ENCODE data around the gene USP43.

The USP43 gene

DNA sequence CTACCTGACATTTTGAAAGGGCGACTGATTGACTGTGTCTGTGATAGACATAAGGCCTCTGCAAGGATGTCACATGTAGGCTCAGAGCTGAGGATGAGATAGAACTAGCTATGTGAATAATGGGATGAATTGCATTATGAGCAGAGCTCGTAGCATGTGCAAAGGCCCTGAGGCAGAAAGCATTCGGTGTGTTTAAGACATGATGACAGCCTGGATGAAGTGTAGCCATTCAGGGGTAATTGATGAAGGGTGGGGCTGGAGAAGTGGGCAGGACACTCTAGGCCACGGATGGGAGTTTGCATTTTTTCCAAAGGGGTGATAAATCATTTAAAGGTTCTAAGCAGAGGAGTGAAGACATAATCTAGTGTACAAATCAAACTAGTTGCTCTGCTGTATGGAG is 62.6 kb downstream of the USP43 start:
- in situ Hi-C loops (cut with MboI; ENCODE audit: low sequenced_read_pairs) = no loop called here

DNA sequence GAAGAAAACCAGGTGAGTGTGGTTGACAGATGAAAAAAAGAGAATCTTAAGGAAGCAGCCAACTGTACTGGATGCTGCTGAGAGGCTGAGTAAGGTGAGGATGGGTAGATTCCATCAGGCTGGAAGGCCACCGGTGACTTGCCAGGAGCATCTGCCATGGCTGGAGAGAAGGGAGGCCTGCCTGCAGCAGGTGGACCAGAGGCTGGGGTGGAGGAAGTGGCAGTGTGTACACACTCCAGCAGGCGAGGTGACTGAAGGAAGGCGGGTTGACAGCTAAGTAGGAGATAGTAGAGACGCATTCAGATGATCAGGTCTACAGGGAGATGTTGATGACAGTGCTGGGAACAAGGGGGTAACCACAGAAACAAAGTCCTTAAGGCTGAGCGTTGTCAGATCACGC is 69.5 kb downstream of the USP43 start:
- in situ Hi-C loops (cut with MboI; ENCODE audit: low sequenced_read_pairs) = no loop called here

DNA sequence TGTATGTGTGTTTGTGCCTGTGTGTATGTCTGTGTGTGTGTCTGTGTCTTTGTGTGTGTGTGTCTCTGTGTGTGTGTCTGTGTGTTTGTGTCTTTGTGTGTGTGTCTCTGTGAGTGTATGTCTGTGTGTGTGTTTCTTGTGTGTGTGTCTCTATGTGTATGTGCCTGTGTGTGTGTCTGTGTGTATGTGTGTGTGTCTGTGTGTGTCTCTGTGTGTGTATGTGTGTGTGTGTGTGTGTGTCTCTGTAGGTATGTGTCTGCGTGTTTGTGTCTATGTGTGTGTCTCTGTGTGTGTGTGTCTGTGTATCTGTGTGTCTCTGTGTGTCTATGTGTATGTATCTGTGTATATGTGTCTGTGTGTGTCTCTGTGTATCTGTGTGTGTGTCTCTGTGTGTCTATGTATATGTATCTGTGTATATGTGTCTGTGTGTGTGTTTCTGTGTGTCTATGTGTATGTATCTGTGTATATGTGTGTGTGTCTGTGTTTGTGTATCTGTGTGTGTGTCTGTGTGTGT is 70.2 kb downstream of the USP43 start:
- in situ Hi-C loops (cut with MboI; ENCODE audit: low sequenced_read_pairs) = no loop called here

DNA sequence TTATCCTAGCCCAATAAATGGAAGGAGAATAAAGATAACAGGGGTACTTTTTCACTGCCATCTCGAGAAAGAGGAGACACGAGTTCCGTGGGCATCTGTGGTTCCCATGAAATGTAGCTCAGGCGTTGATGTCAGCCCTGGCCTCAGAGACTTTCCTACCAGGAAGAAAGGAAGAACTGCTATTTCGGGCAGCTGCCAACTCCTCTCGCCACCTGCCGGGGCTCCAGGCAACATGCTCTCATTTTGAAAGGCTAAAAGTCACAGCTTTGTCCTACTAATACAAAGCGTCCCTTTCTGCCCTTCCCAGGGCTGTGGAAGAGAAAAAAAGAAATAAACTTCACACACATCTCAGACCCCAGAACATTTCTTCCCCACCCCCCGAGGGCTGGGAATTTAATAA is 80.3 kb downstream of the USP43 start:
- in situ Hi-C loops (cut with MboI; ENCODE audit: low sequenced_read_pairs) = no loop called here

DNA sequence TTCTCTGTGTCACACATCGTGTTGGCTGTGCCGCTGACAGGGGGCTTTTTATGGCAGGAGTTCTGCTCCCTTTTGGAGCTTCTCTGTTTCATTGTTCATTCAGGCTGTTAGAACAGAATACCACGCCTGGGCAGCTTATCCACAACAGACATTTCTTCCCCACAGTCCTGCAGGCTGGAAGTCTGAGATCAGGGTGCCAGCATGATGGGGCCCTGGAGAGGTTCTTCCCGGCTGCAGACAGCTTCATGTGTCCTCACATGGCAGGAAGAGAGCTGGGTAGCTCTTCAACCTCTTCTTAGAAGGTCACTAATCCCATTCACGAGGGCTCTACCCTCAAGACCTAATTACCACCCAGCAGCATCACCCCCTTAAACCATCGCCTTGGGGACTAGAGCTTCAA is 81.0 kb downstream of the USP43 start:
- in situ Hi-C loops (cut with MboI; ENCODE audit: low sequenced_read_pairs) = no loop called here

DNA sequence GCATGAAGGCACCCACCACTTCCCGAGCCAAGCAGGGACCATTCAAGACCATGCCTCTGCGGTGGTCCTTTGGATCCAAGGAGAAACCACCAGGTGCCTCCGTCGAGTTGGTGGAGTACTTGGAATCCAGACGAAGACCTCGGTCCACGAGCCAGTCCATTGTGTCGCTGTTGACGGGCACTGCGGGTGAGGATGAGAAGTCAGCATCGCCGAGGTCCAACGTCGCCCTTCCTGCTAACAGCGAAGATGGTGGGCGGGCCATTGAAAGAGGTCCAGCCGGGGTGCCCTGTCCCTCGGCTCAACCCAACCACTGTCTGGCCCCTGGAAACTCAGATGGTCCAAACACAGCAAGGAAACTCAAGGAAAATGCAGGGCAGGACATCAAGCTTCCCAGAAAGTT is 82.7 kb downstream of the USP43 start:
- in situ Hi-C loops (cut with MboI; ENCODE audit: low sequenced_read_pairs) = no loop called here

DNA sequence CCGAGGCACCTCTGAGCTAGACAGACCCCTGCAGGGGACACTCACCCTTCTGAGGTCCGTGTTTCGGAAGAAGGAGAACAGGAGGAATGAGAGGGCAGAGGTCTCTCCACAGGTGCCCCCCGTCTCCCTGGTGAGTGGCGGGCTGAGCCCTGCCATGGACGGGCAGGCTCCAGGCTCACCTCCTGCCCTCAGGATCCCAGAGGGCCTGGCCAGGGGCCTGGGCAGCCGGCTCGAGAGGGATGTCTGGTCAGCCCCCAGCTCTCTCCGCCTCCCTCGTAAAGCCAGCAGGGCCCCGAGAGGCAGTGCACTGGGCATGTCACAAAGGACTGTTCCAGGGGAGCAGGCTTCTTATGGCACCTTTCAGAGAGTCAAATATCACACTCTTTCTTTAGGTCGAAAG is 83.2 kb downstream of the USP43 start:
- in situ Hi-C loops (cut with MboI; ENCODE audit: low sequenced_read_pairs) = no loop called here

DNA sequence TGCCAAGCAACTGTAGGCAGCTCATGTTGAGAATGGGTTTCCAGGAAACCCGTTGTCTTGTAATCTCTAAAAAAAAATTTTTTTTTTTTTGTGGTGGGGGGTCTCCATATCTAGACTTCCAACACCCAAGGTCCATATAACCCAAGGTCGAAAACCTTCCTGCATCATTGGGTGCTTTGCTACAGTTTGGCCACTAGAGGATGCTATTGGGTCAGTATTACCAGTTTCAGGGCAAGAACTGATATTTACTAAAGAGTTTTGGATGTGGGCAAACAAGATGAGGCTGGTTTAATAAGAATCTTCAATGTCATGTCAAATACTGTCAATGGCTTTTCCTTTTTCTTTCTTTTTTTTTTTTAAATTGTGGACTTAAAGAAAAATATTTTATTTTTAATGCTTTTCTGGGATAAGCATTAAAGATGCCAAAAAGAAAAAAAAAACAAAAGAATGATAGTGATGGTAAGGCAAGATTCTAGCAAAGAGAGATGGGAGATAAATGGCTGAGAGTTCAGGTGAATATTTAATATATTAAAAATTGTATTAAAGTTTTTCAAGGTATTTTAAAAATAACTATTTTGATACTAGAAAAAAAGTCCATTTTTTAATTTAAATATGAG is 83.8 kb downstream of the USP43 start:
- in situ Hi-C loops (cut with MboI; ENCODE audit: low sequenced_read_pairs) = no loop called here

DNA sequence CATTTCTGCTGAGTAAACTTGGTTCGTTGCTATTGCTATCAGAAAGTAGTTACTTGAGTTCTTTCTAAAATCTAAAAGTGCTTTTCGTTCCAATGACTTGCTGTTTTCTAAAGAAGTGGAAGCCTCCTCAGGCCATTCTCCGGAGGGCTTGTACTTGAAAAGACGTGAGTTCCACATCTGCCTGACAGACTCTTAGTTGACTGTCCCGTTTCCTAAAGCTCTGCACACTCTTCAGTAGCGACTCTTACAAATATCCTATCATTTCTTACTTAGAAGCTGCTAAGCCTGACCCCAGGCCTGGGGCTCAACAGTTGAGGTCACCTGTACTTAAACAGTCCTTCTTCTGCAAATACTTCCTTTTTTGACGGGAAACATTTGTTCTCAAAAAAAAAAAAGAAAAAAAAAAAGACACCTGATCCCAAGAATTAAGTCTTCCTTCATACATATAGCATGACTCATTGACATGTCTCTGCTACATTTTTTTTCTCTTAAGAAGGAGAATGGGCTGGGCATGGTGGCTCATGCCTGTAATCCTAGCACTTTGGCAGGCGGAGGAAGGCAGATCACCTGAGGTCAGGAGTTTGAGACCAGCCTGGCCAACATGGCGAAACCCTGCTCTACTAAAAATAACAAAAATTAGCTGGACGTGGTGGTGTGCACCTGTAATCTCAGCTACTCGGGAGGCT is 84.6 kb downstream of the USP43 start:
- in situ Hi-C loops (cut with MboI; ENCODE audit: low sequenced_read_pairs) = no loop called here

DNA sequence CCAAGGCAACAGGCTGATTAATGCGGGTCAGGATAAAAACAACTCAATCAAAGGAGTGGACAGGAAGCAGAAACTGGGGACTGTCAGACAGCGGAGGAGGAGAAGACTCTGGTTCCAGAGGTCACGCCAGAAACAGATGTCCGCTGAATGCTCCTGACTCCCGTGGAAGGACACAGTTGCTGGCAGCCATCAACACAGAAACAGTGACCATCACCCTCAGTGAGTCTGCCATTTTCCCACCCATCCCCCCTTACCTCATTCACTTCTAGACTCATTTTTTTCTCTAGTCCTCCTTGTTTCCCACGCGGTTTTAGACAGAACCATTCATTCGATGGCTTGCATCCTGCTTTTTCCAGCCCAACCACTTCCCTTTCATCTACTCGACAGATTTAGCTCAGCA is 105.2 kb downstream of the USP43 start:
- in situ Hi-C loops (cut with MboI; ENCODE audit: low sequenced_read_pairs) = no loop called here

DNA sequence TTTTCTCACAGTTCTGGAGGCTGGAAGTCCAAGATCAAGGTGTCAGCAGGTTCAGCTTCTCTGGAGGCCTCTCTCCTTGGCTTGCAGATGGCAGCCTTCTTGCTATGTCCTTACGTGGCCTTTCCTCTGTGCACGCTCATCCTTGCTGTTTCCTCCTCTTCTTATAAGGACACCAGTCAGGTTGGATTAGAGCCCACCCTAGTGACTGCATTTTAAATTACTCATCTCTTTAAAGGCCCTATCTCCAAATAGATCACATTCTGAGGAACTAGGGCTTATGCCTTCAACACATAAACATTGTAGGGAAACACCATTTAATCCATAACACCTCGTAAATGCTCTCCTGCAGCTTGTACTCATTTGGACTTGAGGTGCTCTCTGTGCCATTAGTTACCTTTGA is 109.8 kb downstream of the USP43 start:
- in situ Hi-C loops (cut with MboI; ENCODE audit: low sequenced_read_pairs) = no loop called here

DNA sequence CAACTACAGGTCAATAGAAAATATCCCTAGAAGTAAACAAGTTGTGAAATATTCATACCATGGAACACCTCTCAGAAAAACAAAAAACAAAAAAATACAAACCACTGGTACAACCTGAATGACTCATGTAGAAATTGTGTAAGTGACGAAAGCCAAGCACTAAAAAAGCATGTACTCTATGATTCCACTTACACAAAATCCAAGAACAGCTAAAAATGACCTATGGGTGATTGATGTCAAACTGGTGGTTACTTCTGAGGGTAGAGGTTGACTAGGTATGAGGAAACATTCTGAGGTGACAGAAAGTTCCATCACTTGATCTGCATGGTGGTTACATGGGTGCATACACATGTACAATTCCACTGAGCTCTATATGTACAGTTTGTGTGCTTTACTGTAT is 114.9 kb downstream of the USP43 start:
- in situ Hi-C loops (cut with MboI; ENCODE audit: low sequenced_read_pairs) = no loop called here

DNA sequence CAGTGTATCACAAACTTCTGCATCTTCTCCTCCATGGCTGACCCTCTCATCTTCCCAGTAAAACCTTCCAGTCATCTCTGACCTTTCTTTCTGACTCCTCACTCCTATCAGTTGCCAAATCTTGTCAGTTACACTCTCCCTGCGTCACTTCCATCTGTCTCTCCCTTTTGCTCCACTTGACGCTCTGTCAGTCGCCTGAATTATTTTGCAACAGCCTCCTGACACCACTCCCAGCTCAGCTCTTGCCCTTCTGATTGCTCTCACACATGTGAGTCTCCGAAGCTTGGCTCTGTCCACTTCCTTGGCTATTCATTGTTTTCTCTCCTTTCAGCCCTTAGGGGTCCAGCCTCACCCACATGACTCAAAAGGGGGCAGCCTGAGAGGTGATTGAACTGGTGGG is 118.3 kb downstream of the USP43 start:
- in situ Hi-C loops (cut with MboI; ENCODE audit: low sequenced_read_pairs) = no loop called here

DNA sequence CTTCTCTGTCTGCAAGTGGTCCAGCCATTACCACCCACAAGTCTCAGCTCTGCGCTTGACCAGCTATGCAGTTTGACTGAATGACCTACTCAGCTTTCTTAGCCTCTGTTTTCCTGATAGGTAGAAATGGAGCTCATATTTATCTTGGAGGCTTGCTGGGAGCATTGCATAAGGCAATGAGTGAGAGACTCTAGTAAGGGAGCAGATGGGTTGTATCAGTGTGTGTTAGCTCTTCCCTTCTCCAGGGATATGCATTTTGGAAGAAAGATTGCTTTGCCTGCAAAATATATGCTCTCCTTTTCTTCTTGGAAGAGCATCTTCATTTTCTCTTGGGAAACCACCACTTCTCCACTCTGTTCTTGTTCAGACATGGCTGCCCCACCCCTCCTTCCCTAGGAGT is 120.0 kb downstream of the USP43 start:
- in situ Hi-C loops (cut with MboI; ENCODE audit: low sequenced_read_pairs) = no loop called here

DNA sequence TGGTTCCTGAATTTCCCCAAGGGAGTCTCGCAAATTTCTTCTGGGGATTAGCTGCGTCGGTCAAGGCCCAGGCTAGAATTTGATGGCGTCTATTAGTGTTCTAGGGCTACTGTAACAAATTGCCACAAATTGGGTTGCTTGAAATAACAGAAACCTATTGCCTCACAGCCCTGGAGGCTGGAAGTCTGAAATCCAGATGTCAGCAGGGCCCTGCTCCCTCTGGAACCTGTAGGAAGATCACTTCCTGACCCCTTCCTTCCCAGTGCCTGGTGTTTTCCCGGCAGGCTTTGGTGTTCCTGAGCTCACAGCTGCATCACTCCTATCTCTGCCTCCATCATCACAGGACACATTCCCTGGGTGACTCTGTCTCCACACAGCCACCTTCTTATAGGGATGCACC is 121.7 kb downstream of the USP43 start:
- in situ Hi-C loops (cut with MboI; ENCODE audit: low sequenced_read_pairs) = no loop called here

DNA sequence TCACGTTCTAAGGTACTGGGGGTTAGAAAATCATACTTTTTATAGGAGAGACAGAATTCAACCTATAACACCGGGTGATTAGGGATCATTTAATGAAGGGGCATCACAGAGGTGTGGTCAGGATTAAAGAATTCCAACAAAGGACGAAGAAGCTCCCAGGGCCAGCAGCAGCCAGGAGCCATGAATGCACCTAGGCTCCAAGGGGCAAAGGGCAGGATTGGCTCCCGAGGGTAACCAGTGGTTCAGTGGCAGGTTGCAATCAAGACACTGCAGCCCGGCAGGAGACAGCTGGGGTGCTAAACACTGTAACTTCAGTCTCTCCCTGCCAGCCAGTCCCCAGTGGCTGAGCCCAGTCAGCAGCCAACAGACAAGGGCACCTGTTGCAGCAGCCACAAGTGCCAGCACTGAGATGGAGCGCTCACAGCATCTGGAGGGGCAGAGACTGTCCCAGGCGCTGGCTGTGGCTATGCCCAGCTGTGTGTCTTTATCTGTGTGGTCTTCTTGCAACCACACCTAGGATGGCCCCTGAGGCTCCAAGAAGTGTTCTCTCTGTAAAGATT is 122.2 kb downstream of the USP43 start:
- in situ Hi-C loops (cut with MboI; ENCODE audit: low sequenced_read_pairs) = no loop called here

DNA sequence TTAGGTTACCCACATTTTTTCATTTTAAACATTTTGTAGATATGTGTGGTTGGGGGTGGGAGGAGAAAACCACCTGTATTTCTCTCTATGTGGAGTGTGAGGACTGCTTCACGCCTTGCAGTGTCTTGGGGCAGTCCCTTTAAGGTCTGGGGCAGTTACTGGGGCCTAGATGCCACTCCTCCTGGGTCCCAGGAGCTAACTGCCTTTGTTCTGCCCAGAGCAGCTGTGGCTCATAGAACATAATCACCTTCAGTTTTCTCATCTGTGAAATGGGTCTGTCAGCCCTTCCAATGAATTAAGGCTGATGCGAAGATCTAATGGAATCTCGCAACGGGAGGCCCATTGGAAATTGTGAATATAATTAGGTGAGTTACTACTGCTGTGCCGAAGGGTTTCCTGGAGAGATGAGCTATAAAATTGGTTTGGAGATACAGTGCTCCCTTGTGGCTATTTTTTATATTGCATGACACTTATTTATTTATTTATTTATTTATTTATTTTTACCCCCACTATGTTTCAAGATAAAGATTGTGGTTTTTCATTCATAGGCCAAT is 123.1 kb downstream of the USP43 start:
- in situ Hi-C loops (cut with MboI; ENCODE audit: low sequenced_read_pairs) = no loop called here

DNA sequence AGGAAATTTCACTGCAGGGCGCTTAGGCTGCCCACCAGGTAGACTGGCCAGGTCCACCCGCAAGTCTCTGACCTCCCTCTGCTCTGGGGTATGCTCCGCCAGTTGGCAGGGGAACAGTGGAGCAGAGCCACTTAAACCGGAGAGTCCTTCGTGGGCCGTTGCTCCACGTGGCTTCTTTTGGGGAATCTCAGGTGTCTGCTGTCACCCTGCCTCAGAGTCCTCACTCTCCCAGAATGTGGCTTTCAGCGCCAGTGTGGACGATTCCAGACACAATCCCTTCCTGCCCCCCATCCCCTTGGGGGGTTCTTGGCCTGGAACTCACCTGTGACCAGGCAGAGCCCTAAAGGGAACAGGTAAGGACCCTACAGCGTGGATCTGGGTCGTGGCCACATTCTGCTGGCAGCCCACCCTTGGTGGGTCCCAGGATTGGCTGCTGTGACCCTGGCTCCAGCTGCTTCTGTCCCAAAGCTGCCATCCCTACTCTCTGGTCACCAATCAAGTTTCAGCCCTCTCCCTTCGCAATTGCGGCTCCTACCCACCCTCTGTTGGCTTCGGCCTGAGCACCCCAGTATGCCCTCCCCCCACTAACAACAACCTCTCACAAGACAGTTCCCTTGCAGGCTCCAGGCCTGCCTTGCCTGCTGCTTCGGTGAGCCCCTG is 123.8 kb downstream of the USP43 start:
- in situ Hi-C loops (cut with MboI; ENCODE audit: low sequenced_read_pairs) = no loop called here

DNA sequence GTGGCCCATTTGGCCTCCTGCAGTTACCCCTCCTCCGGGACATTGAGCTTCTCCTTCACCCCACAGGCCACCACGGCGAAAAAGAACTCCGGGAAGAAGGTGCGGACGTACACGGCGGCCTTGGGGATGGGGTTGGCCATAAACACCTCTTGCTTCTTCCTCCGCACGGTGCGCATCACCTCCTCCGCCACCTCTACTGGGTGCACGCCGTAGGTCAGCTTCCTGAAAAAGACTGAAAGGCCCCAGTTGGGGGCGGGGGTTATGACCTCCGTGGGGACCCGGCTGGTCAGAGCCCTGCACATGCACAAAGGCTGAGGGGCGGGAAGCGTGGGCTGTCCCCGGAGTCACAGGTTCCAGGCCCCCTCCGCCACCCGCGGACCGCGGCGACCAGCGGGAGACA is 126.1 kb downstream of the USP43 start:
- in situ Hi-C loops (cut with MboI; ENCODE audit: low sequenced_read_pairs) = no loop called here

DNA sequence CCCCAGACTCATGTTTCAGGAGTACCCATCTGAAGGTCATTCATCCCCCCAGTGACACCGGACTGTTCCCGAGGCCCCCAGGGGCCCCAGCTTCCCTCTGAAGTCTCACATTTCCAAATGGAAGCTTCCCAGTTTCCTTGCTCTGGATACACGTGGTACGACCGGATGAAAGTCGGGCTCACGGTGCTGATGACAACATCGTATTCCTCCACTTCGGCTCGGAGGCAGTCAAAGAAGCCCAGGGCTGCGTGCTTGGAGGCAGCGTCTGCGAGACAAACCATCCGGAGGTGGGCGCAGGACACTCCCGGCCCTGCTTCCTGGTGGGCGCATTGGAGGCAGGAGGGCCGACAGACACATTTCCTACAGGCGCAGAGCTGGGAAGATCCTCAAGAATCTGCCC is 127.3 kb downstream of the USP43 start:
- in situ Hi-C loops (cut with MboI; ENCODE audit: low sequenced_read_pairs) = no loop called here

DNA sequence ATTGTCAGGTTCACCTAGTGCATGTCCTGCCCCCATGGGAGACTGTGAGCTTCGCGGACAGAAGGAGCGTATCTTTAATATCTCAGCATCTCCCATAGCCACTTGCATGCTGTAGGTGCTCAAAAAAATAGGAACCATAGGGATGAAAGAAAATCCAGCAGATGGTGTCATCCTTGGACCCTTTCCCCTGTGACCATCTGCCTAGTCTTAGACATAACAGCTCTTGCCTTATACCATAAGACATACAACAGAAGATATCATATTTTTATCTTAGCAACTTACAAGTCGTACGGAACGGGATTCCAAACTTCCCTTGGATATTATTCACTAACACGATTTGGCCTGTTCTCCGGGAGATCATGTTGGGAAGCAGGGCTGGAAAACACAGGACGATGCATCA is 131.6 kb downstream of the USP43 start:
- in situ Hi-C loops (cut with MboI; ENCODE audit: low sequenced_read_pairs) = no loop called here
